Hepatocyte (in vitro differentiated cells): ENCODE data around the gene MAST3. TPM values are rescaled to one million over a fixed set of nuclear protein-coding genes. Genes with fewer than 3 reads are reported as not detected.
"Not testable (repeated sequence)": the region's sequence is repeated elsewhere in the genome, so short reads cannot be mapped to it uniquely, and the experiment has no call there.

Experiments
- DNase-seq: peaks from one replicate; pipeline ENCODE4 v3.0.0-alpha.2; 2016; ENCODE audit warnings: low spot score
- H2AFZ ChIP-seq: fragments of 200-600 bp; sonication (generic); 2 replicates; pipeline ENCODE4 v1.6.0; 2016; ENCODE audit warnings: antibody characterized with exemption, mild to moderate bottlenecking
- H3K27ac ChIP-seq: fragments of 200-600 bp; sonication (generic); 2 replicates; pipeline ENCODE4 v1.5.1; 2016; ENCODE audit warnings: mild to moderate bottlenecking
- H3K27me3 ChIP-seq: fragments of 200-600 bp; sonication (generic); 2 replicates; pipeline ENCODE4 v1.6.1; 2016
- H3K36me3 ChIP-seq: fragments of 200-600 bp; sonication (generic); replicated peaks from 2 replicates; pipeline ENCODE4 v1.5.1; 2016; ENCODE audit warnings: low read depth; ENCODE audit not compliant: insufficient read depth
- H3K4me1 ChIP-seq: fragments of 200-600 bp; sonication (generic); 2 replicates; pipeline ENCODE4 v1.5.1; 2016; ENCODE audit warnings: mild to moderate bottlenecking, moderate library complexity; ENCODE audit not compliant: insufficient read depth
- H3K4me2 ChIP-seq: fragments of 200-600 bp; sonication (generic); 2 replicates; pipeline ENCODE4 v1.6.0; 2016
- H3K4me3 ChIP-seq: fragments of 200-600 bp; sonication (generic); 2 replicates; pipeline ENCODE4 v1.5.1; 2016; ENCODE audit warnings: mild to moderate bottlenecking
- H3K79me2 ChIP-seq: fragments of 200-600 bp; sonication (generic); 2 replicates; pipeline ENCODE4 v1.6.0; 2017; ENCODE audit warnings: mild to moderate bottlenecking
- H3K9me2 ChIP-seq: fragments of 200-600 bp; sonication (generic); replicated peaks from 2 replicates; pipeline ENCODE4 v1.6.0; 2017; ENCODE audit warnings: mild to moderate bottlenecking; ENCODE audit not compliant: insufficient read depth
- H3K9me3 ChIP-seq: fragments of 200-600 bp; sonication (generic); 2 replicates; pipeline ENCODE4 v1.5.1; 2016; ENCODE audit warnings: low read depth, mild to moderate bottlenecking
- H4K20me1 ChIP-seq: fragments of 200-600 bp; sonication (generic); 2 replicates; pipeline ENCODE4 v1.6.0; 2016; ENCODE audit warnings: mild to moderate bottlenecking; ENCODE audit not compliant: insufficient read depth, poor library complexity, severe bottlenecking
- CTCF ChIP-seq: fragments of 200-600 bp; sonication (generic); IDR thresholded peaks from 2 replicates; pipeline ENCODE4 v1.5.1; 2016; ENCODE audit warnings: antibody characterized with exemption, mild to moderate bottlenecking; ENCODE audit not compliant: poor library complexity
- EZH2 ChIP-seq: fragments of 200-600 bp; sonication (generic); IDR thresholded peaks from 2 replicates; pipeline ENCODE4 v1.6.1; 2016; ENCODE audit warnings: antibody characterized with exemption, mild to moderate bottlenecking, borderline replicate concordance
- EZH2phosphoT487 ChIP-seq: fragments of 200-600 bp; sonication (generic); IDR thresholded peaks from one replicate; pipeline ENCODE4 v1.6.1; 2018; ENCODE audit warnings: antibody characterized with exemption, mild to moderate bottlenecking, low read depth, moderate library complexity; ENCODE audit not compliant: unreplicated experiment, severe bottlenecking
- WGBS: methylation state at CpG from one replicate; pipeline ENCODE4 v1.1.6; 2016; ENCODE audit warnings: low lambda C conversion rate; ENCODE audit errors: missing lambda C conversion rate; 5-methylcytosine and 5-hydroxymethylcytosine counted together
- polyA plus RNA-seq: library from polyadenylated mRNA; unstranded; fragments of >200 nt; fragmentation: Nextera tagmentation; extraction: Ambion mirVana; gene quantifications from 2 replicates; pipeline ENCODE4 v1.2.1, GENCODE V29; 2016
- total RNA-seq: library from RNA; depleted of rRNA; stranded (reverse); fragments of >200 nt; gene quantifications from 2 replicates; pipeline ENCODE4 v1.2.3, GENCODE V29; 2014

MAST3 gene
- total and polyA plus RNA-seq, 2 experiments from 2014 or later, result 9.7 to 10.3 TPM

DNA sequence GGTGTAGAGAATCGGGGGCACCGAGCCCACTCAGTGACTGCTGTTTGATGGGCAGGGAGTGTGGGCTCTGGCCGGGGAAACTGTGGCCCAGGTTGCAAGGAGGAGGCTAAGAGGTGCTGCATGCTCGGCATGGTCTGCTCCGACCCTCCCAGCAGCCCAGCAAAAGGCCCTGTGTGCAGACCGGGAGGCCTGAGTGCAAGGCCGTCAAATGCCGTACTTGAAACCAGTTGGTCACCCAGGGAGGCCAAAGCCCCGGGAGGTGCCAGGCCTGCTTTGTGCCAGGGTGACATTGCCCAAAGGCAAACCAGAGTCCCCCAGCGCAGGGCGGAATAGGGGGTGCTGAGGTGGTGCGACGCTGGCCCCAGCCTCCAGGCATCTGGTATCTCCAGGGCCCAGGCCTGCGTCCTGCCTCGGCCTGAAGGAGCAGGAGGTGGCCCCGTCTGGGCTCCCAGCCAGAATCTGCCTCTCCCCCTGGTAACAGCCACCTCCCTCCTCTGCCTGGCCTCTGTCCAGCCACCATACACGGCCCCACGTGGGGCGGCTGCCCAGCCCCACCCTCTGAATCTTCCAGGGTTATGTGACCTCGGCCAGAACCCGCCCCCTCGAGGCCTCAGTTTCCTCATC is 59.4 kb downstream of the MAST3 start:
- Histone ChIP-seq H3K4me3 (no peak overlapping the region), H3K4me1 (peaks cover 20% of the 10 kb centered on the region), H3K27ac (peak overlapping the region; percentile 71), H3K4me2 (peak overlapping the region; percentile 50), H3K9me2 (no peaks in the 10 kb centered on the region), H4K20me1 (peaks cover 8% of the 10 kb centered on the region), H3K9me3 (no peaks in the 10 kb centered on the region), H2AFZ (no peak overlapping the region), H3K27me3 (no peaks in the 10 kb centered on the region), H3K36me3 (no peaks in the 10 kb centered on the region), H3K79me2 (peaks cover 47% of the 10 kb centered on the region)
- peak; percentile 89 for DNase-seq
- TF ChIP-seq EZH2phosphoT487, result no peak
- TF ChIP-seq CTCF, result no peak
- no peak for TF ChIP-seq EZH2
- 68% methylated on average over 20 of the region's 22 CpGs for WGBS

DNA sequence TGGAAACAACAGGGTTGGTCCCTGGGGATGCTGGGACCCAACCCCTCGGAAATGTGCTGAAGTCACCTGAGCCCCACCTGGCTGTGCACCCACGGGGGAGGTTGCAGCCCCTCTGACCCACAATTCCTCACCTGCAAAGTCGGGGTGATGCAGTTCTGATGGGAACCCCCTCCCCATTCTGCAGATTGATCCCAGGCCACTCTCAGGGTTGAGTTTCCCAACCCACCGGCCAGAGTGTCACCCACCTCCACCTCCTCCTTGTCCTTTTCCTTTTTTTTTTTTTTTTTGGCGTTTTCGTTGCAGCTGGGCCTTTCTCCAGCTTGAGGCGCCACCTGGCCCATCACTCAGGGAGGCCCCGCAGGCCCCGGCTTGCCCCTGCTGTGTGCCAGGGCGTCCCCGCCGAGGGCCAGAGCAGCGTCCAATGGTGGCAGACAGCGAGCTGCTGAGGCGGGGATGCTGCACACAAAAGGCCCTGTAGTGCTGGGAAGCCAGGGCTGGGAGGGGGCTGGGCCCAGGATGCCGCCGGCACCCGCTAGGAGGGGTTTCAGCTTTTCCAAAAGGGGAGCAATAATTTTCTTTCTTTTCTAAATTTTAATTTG is 60.0 kb downstream of the MAST3 start:
- Histone ChIP-seq H3K9me2 (no peaks in the 10 kb centered on the region), H3K79me2 (peaks cover 47% of the 10 kb centered on the region), H3K27me3 (no peaks in the 10 kb centered on the region), H4K20me1 (peaks cover 8% of the 10 kb centered on the region), H3K27ac (peak overlapping the region; percentile 71), H3K4me3 (no peak overlapping the region), H3K36me3 (no peaks in the 10 kb centered on the region), H2AFZ (no peak overlapping the region), H3K4me1 (peaks cover 20% of the 10 kb centered on the region), H3K4me2 (peak overlapping the region; percentile 50), H3K9me3 (no peaks in the 10 kb centered on the region)
- DNase-seq, result peak; percentile 13
- WGBS, result 74% methylated on average over 18 of the region's 18 CpGs
- TF ChIP-seq EZH2 (no peak), CTCF (no peak), EZH2phosphoT487 (no peak)

GRCh38 chr19:18158467-18158866 is 60.9 kb downstream of the MAST3 start:
- Histone ChIP-seq H3K79me2 (peaks cover 44% of the 10 kb centered on the region), H3K27ac (no peak overlapping the region), H3K4me1 (peaks cover 20% of the 10 kb centered on the region), H4K20me1 (peaks cover 8% of the 10 kb centered on the region), H3K9me2 (no peaks in the 10 kb centered on the region), H3K27me3 (no peaks in the 10 kb centered on the region), H3K4me2 (no peak overlapping the region), H2AFZ (no peak overlapping the region), H3K36me3 (no peaks in the 10 kb centered on the region), H3K9me3 (no peaks in the 10 kb centered on the region), H3K4me3 (no peak overlapping the region)
- 94% methylated on average over 4 of the region's 4 CpGs for WGBS
- no peak for DNase-seq
- TF ChIP-seq EZH2 (no peak), EZH2phosphoT487 (no peak), CTCF (no peak)

DNA sequence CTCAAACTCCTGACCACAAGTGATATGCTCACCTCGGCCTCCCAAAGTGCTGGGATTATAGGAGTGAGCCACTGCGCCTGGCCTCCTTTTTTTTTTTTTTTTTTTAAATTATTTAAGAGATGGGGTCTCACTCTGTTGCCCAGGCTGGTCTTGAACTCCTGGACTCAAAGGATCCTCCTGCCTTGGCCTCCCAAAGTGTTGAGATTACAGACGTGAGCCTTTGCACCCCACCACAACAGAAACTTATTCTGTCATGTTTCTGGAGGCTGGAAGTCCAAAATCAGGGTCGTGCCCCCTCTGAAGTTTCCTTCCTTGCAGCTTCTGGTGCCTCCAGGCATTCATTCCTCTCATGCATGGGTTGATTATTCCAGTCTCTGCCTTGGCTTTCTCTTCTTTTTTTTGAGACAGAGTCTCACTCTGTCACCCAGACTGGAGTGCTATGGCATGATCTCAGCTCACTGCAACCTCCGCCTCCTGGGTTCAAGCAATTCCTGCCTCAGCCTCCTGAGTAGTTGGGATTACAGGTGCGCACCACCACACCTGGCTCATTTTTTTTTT is 61.6 kb downstream of the MAST3 start:
- DNase-seq, H4K20me1 ChIP-seq, H3K9me3 ChIP-seq, H3K27ac ChIP-seq, H3K36me3 ChIP-seq, H3K27me3 ChIP-seq, H3K9me2 ChIP-seq, H3K4me3 ChIP-seq, H2AFZ ChIP-seq, H3K4me2 ChIP-seq: not testable (repeated sequence)
- peaks cover 37% of the 10 kb centered on the region for H3K79me2 ChIP-seq
- H3K4me1 ChIP-seq, result peaks cover 20% of the 10 kb centered on the region
- WGBS, result 90% methylated on average over 6 of the region's 6 CpGs
